Left ventricle myocardium superior (tissue), 1 donor: ENCODE data around the gene OR51B6. TPM values are rescaled to one million over a fixed set of nuclear protein-coding genes. Genes with fewer than 3 reads are reported as not detected.
"Not testable (repeated sequence)": the region's sequence is repeated elsewhere in the genome, so short reads cannot be mapped to it uniquely, and the experiment has no call there.

ENCODE experiments used
- ATAC-seq: fragments of 200-7000 bp; cut with Tn5 transposase; one replicate; pipeline ENCODE4 v1.9.1; 2020; ENCODE audit warnings: mild to moderate bottlenecking, moderate library complexity
- DNase-seq: peaks from one replicate; pipeline ENCODE4 v3.0.0-alpha.2; 2020
- intact Hi-C: fragments of 100-400 bp; cut with micrococcal nuclease; formaldehyde crosslinking; loops from one replicate; pipeline ENCODE4 v1.11.0; 2022
- long read RNA-seq: library from polyadenylated mRNA; unstranded; transcript quantifications from one replicate; pipeline ENCODE4 v2.0.0, GENCODE V29; 2021
- total RNA-seq: library from RNA; stranded (reverse); fragmentation: NEBNext Ultra II Directional; extraction: Animal tissue kit (Norgen Biotek cat#: 25700); gene quantifications from one replicate; pipeline ENCODE4 v1.2.1, GENCODE V29; 2021
- donor health status: DM: no; HTN: yes; CAD: no; lungs with severe emphysema.

The OR51B6 gene, protein sequence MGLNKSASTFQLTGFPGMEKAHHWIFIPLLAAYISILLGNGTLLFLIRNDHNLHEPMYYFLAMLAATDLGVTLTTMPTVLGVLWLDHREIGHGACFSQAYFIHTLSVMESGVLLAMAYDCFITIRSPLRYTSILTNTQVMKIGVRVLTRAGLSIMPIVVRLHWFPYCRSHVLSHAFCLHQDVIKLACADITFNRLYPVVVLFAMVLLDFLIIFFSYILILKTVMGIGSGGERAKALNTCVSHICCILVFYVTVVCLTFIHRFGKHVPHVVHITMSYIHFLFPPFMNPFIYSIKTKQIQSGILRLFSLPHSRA
- total RNA-seq: not detected
- long read RNA-seq: 0 reads

DNA sequence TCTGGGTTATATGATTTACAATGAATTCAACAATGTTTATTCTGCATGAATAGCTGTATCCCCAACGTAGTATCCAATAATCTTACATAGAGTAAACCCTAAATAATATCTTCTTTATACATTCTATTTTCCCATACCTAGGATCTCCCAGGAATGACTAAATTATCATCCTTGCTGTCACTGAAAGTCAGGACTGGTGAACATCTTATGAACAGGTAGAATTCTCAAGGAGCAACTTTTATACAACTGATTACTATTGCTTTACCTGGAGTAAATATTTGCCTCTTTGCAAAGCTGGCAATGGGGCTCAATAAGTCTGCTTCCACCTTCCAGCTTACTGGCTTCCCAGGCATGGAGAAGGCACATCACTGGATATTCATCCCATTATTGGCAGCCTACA, at the start of gene OR51B6:
Gene OR51B6, plus strand, starts transcription at position 301 of the 400 bp plus-strand sequence. Its CDS starts 0 bp downstream, at position 301.
- DNase-seq (no peak), ATAC-seq (no peak)
- intact Hi-C loops: no loop called here

DNA sequence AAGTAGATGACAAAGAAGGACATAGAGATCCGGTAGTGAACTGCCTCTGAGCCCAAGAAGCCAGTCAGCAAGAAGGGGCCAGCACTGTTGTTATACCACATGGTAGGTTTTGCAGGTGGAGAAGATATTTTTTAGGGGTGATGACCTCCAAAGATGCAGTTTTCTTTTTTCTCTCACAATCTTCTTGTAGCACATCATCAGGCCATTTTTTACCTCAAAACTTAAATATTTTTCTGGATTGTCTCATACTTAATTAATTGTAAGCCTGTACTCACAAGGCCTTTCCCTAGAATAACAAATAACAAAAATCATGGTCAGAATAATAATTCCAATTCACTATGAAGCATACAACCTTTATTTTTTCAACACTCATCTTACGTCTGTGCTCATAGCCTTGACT, 49.5 kb upstream of the OR51B6 start, which contains the start of gene OR51B4:
Gene OR51B4, minus strand, starts transcription at position 101 of the 400 bp plus-strand sequence. Its CDS starts 0 bp downstream, at position 101.
- intact Hi-C loops: no loop called here
- ATAC-seq: no peak

DNA sequence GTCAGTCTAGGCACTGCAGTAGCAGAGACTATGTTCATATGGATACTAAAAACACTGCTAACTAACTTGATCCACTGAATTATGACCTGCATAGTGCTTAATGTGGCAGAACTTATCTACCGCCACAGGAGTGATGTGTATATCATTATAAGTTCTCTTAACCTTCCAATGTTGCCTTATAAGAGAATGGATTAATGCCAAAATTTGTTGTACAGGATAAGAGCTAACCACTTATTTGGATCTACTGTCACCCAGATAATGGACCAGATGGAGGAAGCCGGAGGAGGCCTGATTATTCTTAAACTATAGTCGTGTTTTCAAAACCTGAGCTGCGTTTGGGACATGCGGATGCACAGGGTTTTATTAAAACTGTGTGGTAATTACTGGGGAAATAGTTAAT, 47.7 kb upstream of the OR51B6 start:
- intact Hi-C loops: no loop called here
- ATAC-seq: no peak
- DNase-seq: no peak

More for the DNA sequence above, 49.5 kb upstream of the OR51B6 start, which contains the start of gene OR51B4:
- no peak for DNase-seq

DNA sequence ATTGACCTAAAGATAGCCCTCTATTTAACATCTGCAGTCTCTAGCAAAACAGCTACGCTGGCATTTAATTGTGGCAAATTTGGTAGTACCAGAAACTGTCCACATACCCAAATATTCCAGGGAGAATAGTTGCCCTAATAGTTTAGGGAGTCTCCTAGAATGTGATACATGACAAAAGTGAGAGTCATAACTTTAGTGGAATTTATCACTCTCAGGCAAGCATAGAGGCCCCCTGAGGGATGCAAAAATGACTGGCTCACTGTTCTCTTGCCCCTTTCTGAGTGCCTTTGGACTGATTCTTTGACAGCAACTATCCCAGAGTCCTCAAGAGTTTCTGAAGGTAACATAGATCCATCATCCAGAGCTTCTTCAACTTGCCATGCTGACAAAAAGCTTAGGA, 47.3 kb upstream of the OR51B6 start:
- intact Hi-C loops: no loop called here

DNA sequence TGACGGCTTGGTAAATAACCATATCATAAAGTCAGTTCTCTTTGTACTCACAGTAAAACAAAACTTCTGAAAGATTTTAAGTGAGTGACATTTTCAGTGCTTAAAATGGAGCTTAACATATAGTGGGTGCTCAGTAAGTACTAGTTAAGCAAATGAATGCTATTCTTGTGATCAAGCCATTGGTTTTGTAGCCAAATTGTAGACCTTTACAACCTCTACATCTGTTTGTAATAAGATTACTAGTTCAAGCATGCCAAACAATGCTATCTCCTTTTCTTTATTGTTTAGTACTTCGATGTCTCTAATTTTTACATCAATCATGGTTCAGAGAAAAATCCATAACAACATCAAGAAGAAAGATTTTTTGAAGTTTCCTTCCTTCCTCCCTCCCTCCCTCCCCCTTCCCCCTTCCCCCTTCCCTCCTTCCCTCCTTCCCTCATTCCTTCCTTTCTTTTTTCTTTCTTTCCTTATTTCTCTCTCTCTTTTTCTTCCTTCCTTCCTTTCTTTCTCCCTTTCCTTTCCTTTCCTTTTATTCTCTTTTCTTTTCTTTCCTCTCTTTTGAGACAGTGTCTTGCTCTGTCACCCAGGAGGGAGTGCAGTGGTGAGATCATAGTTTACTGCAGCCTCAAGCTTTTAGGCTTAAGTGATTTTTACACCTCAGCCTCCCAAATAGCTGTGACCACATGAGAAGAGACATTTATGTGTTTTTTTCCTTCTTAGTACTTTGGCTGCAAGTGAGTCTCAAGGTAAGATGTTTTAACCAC, 43.9 kb upstream of the OR51B6 start:
- ATAC-seq (no peak), DNase-seq (no peak)
- intact Hi-C loops: loop anchor here (2.0 kb wide), 1 partner anchor 33 kb away; no protein-coding TSS in a partner anchor

More for the DNA sequence above, 47.3 kb upstream of the OR51B6 start:
- ATAC-seq: no peak
- DNase-seq: no peak

DNA sequence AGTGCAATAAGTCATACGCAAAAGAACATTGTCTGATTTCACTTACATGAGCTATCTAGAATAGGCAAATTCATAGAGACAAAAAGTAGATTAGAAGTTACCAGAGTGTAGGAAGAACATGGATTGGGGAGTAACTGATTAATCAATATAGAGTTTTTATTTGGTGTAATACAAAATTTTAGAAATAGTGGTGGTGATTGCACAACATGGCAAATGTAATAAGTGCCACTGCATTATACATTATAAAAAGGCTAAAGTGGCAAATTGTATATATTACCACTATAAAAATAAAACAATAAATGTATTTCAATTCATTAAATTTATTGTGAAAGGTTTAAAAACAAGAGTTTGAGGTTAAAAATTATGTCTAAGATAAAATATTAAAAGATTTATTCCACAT, 40.9 kb upstream of the OR51B6 start:
- DNase-seq: no peak
- no peak for ATAC-seq
- intact Hi-C loops: no loop called here

DNA sequence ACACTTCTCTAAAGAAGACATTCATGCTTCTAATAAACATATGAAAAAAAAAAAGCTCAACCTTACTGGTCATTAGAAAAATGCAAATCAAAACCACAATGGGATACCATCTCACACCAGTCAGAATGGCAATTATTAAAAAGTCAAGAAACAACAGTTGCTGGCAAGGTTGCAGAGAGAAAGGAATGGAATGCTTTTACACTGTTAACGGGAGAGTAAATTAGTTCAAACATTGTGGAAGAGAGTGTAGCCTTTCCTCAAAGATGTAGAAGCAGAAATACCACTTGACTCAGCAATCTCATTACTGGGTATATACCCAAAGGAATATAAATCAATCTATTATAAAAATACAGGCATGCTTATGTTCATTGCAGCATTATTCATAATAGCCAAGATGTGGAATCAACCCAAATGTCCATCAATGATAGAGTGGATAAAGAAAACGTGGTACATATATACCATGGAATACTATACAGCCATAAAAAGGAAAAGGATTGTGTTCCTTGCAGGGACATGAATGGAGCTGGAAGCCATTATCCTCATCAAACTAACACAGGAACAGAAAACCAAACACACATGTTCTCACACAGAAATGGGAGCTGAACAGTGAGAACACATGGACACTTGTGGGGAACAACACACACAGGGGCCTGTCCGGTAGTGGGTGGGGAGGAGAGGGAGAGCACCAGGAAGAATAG, 37.8 kb upstream of the OR51B6 start:
- intact Hi-C loops, DNase-seq, ATAC-seq: not testable (repeated sequence)

DNA sequence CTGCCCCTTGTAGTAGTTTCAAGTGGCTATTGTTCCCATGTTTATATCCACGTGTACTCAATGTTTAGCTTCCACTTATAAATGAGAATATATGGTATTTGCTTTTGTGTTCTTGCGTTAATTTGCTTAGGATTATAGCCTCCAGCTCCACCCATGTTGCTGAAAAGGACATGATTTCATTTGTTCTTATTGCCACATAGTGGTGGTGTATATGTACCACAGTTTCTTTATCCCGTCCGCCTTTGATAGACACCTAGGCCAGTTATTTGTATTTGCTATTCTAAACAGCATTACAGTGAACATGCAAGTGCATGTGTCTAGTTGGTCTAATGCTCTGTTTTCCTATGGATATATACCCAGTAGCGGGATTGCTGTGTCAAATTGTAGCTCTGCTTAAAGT, 34.0 kb upstream of the OR51B6 start:
- intact Hi-C loops: no loop called here

DNA sequence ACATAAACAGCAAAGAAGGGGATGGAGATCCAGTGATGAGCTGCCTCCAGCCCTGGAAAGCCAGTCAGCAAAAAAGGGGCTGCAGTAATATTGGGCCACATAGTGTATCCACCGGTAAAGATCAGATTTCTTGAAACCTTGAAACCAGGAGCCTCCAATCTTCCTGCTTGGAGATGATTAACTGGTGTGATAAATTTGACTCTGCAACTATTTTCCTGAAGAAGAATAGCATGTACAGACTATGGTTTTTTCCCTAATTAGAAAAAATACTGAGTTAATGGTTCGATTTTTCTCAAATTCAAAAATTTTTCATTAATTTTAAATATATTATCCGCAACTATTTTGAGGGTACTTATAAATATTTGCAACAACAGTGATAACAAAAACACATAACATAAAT, 27.1 kb upstream of the OR51B6 start, which contains the start of gene OR51B2:
Gene OR51B2, minus strand, starts transcription at position 101 of the 400 bp plus-strand sequence. Its CDS starts 0 bp downstream, at position 101.
- DNase-seq: no peak
- intact Hi-C loops: no loop called here
- no peak for ATAC-seq

More for the DNA sequence above, 34.0 kb upstream of the OR51B6 start:
- ATAC-seq (no peak), DNase-seq (no peak)

DNA sequence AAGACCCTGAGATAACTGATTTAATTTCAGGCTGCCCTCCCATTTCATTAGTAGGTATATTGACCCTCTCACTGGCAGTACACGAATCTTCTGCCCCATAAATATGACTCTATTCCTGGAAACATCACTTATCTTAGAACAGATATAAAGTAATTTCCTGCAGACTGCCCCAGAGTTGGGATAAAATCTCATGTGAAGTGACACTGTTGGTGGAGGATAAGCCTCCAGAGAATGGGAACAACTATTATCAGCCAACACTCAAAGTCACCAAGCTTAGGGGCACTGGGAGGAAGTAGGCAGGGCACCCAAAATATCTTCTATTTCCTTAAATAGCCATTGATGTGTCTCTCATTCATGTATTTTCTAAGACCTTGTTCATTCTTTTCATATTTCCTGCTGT, 16.1 kb upstream of the OR51B6 start:
- intact Hi-C loops: no loop called here
- DNase-seq: no peak
- ATAC-seq: no peak

DNA sequence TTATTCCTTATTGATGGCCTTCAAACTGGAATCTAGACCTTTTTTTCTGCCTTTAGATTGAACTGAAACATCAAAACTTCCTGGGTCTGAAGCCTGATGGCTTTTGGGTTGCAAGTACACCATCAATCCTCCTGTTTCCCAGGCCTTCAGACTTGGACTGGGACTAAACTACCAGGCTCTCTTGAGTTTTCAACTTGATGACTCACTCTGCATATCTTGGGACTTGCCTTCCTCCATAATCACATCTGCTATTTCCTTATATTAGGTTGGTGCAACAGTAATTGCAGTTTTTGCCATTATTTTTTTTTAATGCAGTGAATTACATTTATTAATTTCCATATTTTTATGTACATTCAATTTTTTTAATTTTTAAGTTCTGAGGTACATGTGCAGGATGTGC, 15.0 kb upstream of the OR51B6 start:
- intact Hi-C loops: no loop called here
- no peak for ATAC-seq
- DNase-seq: no peak

DNA sequence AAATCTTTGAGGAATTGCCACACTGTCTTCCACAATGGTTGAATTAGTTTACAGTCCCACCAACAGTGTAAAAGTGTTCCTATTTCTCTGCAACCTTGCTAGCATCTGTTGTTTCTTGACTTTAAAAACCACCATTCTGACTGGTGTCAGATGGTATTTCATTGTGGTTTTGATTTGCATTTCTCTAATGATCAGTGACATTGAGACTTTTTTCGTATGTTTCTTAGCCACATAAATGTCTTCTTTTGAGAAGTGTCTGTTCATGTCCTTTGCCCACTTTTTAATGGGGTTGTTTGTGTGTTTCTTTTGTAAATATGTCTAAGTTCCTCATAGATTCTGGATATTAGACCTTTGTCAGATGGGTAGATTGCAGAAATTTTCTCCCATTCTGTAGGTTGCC, 14.1 kb upstream of the OR51B6 start:
- ATAC-seq, intact Hi-C loops, DNase-seq: not testable (repeated sequence)

DNA sequence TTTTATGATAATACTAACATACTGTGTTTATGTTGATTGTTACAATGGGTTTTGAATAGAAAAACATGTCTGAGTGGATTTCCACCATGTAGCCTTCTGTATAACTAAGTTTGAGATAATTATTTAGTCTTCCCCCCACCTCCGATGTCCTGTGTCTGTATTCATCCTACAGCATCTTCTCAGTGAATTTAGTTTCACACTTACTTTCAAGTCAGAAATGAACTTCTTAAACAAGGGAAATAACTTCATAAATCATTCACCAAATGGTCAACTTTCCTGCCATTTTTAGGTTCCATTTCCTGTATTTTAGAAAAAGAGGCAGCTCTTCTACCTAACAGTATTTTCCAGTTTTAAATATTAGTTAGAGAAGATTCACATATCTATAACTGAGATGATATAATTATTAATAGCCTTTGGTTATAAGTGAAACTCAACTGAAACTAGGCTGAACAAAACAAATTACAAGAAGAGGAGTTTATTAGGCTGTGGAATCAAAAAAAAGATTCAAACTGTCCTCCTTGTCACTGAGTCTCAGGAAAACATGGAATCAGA, 11.5 kb upstream of the OR51B6 start:
- intact Hi-C loops: no loop called here
- ATAC-seq (no peak), DNase-seq (no peak)

DNA sequence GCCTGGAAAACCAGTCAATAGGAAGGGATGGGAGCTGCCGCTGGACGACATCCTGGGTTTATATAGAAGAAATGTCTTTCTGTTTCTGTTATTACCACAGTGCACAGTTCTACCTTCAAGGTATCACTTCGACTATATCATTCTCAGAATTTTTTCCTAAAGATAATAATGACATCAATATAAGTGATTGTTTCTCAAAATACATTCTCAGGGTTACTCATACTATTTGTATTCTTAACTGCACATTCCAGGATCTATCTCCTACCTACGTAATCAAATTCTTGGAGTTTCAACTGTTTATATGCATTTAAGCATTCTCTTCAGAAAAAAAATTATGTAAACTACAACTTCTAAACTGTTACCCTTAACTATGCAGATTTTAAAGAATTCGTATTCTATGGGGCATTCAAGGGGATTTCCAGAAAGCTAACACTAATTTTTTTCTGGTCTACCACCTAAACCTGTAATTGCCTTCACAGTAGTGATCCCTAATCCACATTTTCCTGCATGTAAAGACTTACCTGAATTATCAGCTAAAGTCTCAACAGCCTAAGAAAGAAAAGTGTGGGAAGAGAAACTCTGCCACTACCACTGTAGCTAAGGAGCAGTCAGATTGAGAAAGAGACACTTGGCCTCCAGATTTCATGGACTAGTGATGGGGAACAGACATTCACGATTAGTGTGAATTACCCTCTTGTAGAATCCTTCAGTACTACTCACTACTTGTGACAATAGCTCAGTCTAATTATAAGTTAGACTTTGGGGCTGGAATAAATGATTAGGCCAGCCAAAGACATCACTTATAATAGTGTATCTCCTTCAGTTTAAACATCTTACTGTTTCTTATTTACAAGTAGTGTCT, 7.6 kb upstream of the OR51B6 start, which contains the start of gene OR51B5:
Gene OR51B5, minus strand, starts transcription at position 51 of the 862 bp plus-strand sequence. Its CDS starts 0 bp downstream, at position 51.
- ATAC-seq (no peak), DNase-seq (no peak)
- intact Hi-C loops: no loop called here

DNA sequence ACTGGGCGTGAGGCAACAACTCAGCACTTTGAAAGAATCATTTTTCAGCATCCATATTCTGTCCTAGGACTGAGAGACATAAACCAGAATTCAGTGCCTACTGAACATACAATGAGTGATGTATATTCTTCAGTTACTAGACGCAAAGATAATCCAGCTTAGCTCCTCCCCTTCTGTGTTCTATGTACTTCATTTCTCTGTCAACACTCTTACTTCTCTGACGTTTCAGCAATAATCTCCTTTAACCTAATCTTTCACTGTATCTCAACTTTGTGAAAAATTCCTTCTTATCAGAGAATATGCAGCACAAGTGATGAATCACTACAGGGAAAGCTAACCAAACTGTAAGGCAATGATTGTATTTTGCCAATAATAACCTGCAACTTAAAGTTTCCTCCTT, 5.5 kb upstream of the OR51B6 start:
- intact Hi-C loops: no loop called here
- no peak for ATAC-seq
- DNase-seq: no peak

DNA sequence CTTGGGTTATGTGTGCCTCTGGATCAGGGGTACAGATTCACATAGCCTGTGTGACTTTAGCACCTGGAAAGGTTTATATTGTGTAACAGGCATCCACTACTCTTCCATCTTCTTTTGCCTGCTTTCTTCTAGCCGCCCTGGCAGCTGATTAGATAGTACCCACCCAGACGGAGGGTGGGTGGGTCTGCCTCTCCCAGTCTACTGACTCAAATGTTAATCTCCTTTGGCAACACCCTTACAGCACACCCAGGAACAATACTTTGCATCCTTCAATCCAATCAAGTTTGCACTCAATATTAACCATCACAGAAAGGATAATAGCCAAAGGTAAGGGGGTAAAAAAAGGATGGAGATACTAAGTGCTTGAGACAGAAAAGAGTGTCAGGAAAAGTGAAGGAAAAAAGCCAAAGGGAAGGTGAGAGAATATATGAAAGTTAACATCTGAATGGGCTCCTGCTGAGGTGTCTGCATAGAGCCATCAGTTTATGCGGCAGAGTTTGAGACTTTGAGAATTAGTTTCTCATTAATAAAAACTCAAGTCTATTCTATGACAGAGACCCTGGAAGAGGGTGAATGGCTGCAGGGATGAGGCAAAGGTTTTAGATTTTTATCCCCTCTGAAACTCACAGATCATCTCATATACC, 2.6 kb upstream of the OR51B6 start:
- intact Hi-C loops: no loop called here
- no peak for DNase-seq
- no peak for ATAC-seq

DNA sequence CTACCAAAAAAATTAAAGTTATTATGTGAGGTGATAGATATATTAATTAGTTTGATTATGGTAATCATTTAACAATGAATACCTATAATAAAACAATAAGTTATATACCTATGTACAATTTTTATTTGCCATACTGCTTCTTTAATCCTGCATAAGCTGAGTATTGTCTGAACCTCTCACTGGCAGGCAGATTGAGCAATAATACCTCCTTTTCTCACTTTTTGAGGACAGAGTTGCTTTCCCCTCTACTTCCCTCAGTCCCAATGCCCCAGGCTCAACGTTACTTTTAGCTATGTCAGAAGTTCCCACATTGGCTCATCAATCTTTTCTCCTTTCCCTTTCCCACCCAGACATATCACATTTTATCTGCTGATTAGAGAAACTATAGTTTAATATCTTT, 1.8 kb upstream of the OR51B6 start:
- no peak for DNase-seq
- ATAC-seq: no peak
- intact Hi-C loops: no loop called here

DNA sequence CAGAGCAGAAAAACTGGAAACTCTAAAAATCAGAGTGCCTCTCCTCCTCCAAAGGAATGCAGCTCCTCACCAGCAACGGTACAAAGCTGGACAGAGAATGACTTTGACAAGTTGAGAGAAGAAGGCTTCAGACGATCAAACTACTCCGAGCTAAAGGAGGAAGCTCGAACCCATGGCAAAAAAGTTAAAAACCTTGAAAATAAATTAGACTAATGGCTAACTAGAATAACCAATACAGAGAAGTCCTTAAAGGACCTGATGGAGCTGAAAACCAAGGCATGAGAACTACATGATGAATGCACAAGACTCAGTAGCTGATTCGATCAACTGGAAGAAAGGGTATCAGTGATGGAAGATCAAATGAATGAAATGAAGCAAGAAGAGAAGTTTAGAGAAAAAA, 4.7 kb downstream of the OR51B6 start:
- DNase-seq, ATAC-seq, intact Hi-C loops: not testable (repeated sequence)
